ENCODE results near the gene ACTR1A.
A peak's percentile ranks its signal among the peaks of the same experiment; 100 is the strongest.

The ACTR1A gene

GRCh38 chr10:102502337-102503151 is at the start of gene ACTR1A:
ACTR1A (minus strand) TSS chr10:102502712; CDS start chr10:102502647, 65 bp downstream.
- H3K4me3 ChIP-seq (ENCODE audit: low read depth, low read length): peak within 1 kb of the TSS; percentile 75
- TF ChIP-seq CTCF (IDR thresholded peaks at IDR 0.05; ENCODE audit: low read depth, low read length, missing control alignments): no peak
- peak; percentile 96 for DNase-seq (ENCODE audit: low read depth)

GRCh38 chr10:102550636-102551210 is 48.2 kb upstream of the ACTR1A start:
- DNase-seq (ENCODE audit: low read depth): no peak
- TF ChIP-seq CTCF (IDR thresholded peaks at IDR 0.05; ENCODE audit: low read depth, low read length, missing control alignments): no peak

GRCh38 chr10:102549549-102549948 is 47.0 kb upstream of the ACTR1A start:
- no peak for DNase-seq (ENCODE audit: low read depth)
- TF ChIP-seq CTCF (IDR thresholded peaks at IDR 0.05; ENCODE audit: low read depth, low read length, missing control alignments): no peak
- no peak overlapping the region for H3K4me3 ChIP-seq (ENCODE audit: low read depth, low read length)

More at GRCh38 chr10:102550636-102551210, 48.2 kb upstream of the ACTR1A start:
- no peak overlapping the region for H3K4me3 ChIP-seq (ENCODE audit: low read depth, low read length)

GRCh38 chr10:102546606-102547320 is 44.3 kb upstream of the ACTR1A start:
- no peak for TF ChIP-seq CTCF (IDR thresholded peaks at IDR 0.05; ENCODE audit: low read depth, low read length, missing control alignments)
- DNase-seq (ENCODE audit: low read depth): no peak
- no peak overlapping the region for H3K4me3 ChIP-seq (ENCODE audit: low read depth, low read length)

- TF ChIP-seq CTCF (IDR thresholded peaks at IDR 0.05; ENCODE audit: low read depth, low read length, missing control alignments): no peak
- no peak overlapping the region for H3K4me3 ChIP-seq (ENCODE audit: low read depth, low read length)
- DNase-seq (ENCODE audit: low read depth): no peak
These were observed 43.5 kb upstream of the ACTR1A start for GRCh38 chr10:102545997-102546396.

GRCh38 chr10:102545265-102545871 is 42.9 kb upstream of the ACTR1A start:
- no peak for TF ChIP-seq CTCF (IDR thresholded peaks at IDR 0.05; ENCODE audit: low read depth, low read length, missing control alignments)
- no peak for DNase-seq (ENCODE audit: low read depth)
- no peak overlapping the region for H3K4me3 ChIP-seq (ENCODE audit: low read depth, low read length)
